SIG-M5 (cell line): ENCODE data around the gene DDT.
"Not testable (repeated sequence)": the region's sequence is repeated elsewhere in the genome, so short reads cannot be mapped to it uniquely, and the experiment has no call there.

Source experiments
- DNase-seq: peaks from one replicate; lab custom pipeline; 2025; lab: John Stamatoyannopoulos, UW

The DDT gene

DNA sequence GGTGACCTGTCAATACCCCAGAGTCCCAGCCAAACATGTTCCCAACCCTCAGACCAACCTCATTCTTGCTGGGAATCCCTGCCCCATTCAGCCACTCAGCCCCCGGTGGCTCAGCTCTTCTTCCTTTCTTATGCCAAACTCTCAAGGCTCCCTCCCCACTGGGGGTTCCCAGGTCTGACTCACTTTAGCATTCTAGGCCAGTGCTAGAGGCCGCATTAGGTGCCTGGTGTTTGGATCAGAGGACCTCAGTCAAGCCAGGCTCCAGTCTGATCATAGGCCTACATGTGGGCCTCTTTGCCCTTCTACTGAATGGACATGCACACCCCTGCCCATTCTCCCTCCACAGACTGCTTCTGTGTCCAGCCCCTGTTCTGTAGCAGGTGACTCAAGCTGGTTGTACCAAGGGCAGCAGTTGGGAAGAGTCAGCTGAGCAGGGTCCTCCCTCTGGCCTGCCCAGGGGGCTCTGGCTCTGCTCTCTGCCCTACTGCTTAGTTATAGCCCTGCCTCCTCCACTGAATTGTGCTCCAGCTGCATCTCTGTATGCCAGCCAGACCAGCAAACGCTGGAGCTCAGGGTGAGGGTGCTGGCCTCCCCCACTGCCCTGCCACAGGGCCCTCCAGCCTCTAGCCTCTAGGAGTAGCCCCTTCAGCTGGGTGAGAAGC is 15.5 kb upstream of the DDT start:
- DNase-seq, result not testable (repeated sequence)

DNA sequence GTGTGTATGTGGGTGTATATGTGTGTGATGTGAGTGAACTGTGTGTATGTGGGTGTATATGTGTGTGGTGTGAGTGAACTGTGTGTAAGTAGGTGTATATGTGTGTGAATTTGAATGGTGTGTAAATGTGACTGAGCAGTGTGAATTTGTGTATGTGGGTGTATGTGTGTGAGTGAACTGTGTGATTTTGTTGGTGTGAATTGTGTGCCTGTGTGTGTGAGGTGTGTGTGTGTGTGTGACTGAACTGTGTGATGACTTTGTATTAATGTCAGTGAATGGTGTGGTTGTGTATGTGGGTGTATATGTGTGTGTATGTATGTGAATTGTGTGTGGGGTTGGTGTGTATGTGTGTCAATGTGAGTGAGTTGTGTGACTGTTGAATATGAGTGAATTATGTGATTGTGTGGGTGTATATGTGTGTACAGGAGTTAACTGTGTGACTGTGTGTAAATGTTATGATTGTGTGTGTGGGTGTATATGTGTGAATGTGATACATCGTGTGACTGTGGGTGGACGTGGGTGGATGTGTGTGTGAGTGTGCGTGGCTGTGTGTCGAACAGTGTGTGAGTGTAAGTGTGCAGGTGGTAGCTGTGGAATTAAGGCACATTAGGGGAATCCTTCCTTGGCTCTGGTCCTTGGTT is 12.4 kb upstream of the DDT start:
- not testable (repeated sequence) for DNase-seq

DNA sequence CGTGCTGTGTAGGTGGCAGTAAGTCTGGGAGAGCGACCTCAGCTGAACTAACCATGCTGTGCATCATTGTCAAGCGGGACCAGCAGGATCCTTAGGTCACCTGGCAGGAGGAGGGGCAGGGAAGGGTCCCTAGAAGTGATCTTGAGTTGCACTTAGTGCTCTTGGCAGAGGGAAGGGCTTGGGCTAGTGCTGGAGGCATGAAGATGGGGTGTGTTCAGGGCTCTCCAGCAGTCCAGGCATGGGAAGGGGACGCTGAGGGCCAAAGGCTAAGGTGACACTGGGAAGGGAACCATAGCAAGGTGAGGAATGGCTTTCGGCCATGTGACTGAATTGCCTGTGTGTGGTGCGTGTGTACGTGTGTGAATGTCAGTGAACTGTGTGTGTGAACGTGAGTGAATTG is 11.8 kb upstream of the DDT start:
- not testable (repeated sequence) for DNase-seq

DNA sequence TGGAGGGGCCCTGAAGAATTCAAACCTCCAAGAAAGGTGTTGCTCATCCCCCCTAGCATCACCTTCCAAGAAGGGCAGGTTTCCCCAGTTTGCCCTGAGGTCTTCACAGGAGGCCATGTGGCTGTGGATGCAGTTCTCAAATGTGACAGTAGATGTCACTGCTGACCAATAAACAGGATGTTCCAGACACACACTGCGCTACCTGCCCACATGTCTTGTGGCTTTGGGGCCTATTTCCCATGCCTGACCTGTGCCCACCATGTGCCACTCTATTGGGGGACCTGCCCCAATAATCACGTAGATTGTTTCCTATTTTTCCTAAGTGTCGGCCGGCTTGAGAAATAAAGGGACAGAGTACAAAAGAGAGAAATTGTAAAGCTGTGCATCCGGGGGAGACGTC is 10.2 kb upstream of the DDT start:
- no peak for DNase-seq

DNA sequence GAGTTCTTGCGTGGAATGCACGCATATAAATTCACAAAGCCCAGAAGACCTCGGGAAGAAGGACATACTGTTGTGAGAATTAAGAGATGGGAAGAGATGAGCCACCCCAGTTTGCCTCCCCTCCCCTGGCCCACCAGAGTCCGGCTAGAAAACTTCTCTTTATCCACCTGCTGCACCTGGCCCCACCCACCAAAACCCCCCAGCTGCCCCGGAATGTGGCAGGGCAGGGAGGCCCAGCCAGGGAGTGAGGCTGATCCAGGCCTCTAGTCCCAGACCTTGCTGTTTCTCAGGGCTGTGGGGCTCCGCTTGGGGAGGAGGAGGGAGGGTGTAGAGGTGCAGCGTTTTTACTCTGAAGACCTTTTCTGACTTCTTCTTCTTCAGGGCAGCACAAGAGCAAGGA is 6.3 kb upstream of the DDT start:
- not testable (repeated sequence) for DNase-seq

DNA sequence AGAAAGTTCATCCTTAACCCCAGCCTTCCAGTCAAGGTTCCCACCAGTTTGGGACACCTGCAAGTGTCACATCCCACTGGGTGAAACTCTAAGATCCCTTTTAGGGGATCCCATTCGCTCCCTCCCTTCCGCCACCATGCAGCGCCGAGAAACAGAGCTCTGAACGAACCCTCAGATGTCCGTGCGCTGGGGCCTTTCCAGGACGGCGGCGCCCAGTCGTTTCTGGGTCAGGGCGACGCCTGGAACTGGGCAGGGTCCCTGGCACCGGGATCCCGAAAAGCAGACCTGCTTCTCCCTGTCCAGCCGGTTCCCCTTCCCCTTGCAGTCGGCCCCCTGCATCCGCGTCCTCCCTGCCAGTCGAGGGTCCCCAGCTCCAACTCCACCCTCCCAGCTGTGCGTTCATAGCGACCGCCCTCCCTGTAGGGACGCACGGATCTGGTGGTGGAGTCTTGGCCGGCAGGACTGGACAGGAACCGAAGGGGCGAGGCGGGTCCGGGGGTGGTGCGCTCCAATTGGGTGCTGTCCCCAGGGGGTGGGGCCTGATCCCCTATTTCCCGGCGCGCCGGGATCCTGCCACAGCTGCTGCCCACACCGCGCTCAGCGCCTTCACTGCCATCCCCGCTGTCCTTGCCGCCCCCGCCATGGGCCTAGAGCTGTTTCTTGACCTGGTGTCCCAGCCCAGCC is 5.5 kb upstream of the DDT start, which contains the start of gene GSTT2:
Gene GSTT2 (plus strand): TSS at position 578 of the 684 bp plus-strand sequence.
- DNase-seq, result not testable (repeated sequence)

DNA sequence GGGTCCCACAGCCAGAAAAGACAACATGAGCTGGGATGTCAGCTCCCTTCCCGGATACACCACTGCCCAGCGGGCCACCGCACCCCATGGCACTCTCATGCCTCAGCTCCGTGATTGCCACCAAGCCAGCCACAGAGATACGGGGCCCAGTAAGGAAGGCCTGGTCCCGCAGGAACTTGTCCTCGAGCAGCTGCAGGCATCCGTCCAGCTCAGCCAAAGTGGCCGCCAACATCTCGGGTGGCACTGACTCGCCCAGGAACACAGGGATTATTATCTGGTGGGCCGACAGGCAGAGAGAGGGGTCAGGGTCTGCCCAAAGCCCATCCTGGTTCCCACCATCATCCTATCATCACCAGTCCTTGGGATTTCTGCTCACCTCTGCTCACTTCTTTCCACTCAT is 3.1 kb upstream of the DDT start:
- not testable (repeated sequence) for DNase-seq

DNA sequence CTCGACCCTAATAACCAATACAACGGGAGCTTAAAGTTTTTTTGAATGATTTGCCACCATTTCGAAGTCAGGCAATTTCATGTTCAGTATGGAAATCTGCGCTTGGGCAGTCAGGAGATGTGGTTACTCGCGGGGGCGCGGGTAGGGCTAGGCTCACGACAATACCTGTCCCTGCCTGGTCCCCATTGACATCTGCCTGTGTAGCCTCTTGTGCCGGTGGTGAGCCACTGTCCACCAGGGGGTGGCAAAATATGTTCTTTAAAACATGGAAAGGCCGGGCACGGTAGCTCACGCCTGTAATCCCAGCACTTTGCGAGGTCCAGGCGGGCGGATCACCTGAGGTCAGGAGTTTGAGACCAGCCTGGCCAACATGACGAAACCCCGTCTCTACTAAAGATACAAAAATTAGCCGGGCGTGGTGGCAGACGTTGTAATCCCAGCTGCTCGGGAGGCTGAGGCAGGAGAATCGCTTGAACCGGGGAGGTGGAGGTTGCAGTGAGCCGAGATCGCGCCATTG is 653 bp upstream of the DDT start:
- DNase-seq, result not testable (repeated sequence)

DNA sequence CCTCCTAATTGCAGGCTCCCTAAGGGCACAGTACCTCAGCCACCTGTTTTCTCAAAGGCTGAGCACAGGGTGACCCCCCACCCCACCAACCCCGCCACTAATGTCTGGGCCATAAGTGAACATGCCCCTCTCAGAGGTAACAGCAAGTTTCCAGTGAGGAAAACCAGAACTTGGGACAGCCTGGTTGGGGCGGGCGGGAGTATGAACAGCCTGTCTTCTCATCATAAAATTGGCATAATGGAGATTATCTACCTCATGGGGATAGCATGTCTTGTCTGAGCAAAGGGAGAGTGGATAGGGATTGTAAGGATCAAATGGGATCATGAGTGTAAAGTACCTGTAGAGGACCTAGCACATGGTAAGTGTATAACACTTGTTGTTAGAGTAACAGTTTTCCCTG is 2.3 kb downstream of the DDT start:
- not testable (repeated sequence) for DNase-seq

DNA sequence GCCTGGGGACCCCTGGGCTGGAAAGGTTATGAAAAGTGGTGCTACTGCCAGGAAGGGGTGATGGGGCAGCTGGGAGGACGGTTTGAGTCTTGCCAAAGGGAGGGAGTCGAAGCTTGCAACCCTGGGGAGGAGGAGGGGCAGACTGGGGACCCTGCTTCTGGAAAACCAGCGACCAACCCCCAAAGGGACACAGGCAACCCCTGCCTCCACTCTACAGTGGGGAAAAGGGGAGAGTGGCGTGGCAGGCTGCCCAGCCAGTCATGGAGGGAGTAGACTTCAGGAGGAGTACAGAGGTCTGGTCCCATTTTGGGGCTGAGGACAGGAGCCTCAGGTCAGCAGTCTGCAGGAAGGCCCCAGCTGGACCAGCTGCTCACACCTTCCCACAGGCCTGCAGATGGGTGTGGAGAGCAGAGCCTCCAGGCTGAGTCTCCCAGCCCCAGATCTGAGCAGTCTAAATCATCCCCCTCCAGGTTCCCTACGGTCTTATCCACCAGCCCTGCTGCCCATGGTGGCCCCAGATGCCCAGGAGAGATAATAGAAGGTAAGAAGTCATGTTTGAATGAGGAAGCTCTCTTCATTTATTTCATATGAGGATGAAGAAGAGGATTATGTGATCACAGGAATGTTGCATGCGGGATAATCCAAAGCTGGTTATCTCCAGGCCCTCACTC is 3.3 kb downstream of the DDT start:
- DNase-seq, result no peak

DNA sequence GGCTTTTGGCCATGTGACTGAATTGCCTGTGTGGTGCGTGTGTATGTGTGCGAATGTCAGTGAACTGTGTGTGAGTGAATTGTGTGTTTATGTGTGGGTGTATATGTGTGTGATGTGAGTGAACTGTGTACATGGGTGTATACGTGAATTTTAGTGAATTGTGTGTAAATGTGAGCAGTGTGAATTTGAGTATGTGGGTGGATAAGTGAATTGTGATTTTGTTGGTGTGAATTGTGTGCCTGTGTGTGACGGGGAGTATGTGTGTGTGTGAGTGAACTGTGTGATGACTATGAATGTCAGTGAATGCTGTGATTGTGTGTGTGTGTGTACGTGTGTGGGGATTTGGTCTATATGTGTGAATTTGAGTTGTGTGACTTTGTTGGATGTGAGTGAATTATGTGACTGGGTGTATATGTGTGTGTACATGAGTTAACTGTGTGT is 4.0 kb downstream of the DDT start:
- no peak for DNase-seq

DNA sequence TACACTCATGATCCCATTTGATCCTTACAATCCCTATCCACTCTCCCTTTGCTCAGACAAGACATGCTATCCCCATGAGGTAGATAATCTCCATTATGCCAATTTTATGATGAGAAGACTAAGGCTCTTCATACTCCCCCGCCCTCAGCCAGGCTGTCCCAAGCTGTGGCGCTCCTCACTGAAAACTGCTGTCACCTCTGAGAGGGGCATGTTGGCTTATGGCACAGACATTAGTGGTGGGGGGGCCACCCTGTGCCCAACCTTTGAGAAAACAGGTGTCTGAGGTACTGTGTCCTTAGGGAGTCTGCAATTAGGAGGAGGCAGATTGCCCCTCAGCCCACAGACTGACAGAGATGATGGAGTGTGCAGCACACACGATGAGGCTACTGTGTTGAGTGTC is 5.2 kb downstream of the DDT start:
- no peak for DNase-seq

DNA sequence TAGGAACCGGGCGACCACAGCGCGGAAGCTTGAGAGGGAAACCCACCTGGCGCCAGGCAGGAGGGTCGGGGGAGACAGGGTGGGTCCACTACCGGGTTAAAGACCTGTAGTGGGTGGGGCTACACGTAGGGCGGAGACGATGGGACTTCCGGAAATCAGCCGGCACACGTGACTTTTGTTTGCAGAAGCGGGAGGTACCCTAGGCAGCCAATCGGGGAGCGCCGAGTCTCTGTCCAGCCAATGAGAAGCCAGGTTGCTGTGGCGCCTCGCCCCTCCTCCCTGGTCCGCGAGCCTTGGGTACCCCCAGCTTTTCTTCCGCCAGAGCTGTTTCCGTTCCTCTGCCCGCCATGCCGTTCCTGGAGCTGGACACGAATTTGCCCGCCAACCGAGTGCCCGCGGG is 7.7 kb downstream of the DDT start, which contains the start of gene DDTL:
Gene DDTL (plus strand): TSS at position 321 of the 400 bp plus-strand sequence. CDS start 27 bp downstream, at position 348.
- not testable (repeated sequence) for DNase-seq

DNA sequence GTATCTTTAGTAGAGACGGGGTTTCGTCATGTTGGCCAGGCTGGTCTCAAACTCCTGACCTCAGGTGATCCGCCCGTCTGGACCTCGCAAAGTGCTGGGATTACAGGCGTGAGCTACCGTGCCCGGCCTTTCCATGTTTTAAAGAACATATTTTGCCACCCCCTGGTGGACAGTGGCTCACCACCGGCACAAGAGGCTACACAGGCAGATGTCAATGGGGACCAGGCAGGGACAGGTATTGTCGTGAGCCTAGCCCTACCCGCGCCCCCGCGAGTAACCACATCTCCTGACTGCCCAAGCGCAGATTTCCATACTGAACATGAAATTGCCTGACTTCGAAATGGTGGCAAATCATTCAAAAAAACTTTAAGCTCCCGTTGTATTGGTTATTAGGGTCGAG is 8.1 kb downstream of the DDT start:
- not testable (repeated sequence) for DNase-seq

DNA sequence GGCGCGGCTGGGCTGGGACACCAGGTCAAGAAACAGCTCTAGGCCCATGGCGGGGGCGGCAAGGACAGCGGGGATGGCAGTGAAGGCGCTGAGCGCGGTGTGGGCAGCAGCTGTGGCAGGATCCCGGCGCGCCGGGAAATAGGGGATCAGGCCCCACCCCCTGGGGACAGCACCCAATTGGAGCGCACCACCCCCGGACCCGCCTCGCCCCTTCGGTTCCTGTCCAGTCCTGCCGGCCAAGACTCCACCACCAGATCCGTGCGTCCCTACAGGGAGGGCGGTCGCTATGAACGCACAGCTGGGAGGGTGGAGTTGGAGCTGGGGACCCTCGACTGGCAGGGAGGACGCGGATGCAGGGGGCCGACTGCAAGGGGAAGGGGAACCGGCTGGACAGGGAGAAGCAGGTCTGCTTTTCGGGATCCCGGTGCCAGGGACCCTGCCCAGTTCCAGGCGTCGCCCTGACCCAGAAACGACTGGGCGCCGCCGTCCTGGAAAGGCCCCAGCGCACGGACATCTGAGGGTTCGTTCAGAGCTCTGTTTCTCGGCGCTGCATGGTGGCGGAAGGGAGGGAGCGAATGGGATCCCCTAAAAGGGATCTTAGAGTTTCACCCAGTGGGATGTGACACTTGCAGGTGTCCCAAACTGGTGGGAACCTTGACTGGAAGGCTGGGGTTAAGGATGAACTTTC is 13.0 kb downstream of the DDT start, which contains the start of gene GSTT2B:
Gene GSTT2B (minus strand): TSS at position 112 of the 688 bp plus-strand sequence. CDS start 64 bp downstream, at position 48.
- not testable (repeated sequence) for DNase-seq

DNA sequence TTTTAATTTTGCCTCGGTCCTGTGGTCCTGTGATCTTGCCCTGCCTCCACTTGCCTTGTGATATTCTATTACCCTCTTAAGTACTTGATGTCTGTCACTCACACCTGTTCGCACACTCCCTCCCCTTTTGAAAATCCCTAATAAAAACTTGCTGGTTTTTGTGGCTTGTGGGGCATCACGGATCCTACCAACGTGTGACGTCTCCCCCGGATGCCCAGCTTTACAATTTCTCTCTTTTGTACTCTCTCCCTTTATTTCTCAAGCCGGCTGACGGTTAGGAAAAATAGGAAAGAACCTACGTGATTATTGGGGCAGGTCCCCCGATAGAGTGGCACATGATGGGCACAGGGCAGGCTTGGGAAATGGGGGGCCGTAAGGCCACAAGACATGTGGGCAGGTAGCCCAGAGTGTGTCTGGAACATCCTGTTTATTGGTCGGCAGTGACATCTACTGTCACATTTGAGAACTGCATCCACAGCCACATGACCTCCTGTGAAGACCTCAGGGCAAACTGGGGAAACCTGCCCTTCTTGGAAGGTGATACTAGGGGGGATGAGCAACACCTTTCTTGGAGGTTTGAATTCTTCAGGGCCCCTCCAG is 17.8 kb downstream of the DDT start:
- not testable (repeated sequence) for DNase-seq

DNA sequence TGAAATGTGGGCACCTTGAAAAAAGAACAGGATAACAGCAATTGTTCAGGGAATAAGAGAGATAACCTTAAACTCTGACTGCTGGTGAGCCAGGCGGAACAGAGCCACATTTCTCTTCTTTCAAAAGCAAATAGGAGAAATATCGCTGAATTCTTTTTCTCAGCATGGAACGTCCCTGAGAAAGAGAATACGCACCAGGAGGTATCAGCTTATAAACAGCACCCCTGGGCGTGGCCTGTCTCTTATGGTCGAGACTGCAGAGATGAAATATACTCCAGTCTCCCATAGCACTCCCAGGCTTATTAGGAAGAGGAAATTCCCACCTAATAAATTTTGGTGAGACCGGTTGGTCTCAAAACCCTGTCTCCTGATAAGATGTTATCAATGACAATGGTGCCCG is 18.4 kb downstream of the DDT start:
- DNase-seq, result not testable (repeated sequence)

DNA sequence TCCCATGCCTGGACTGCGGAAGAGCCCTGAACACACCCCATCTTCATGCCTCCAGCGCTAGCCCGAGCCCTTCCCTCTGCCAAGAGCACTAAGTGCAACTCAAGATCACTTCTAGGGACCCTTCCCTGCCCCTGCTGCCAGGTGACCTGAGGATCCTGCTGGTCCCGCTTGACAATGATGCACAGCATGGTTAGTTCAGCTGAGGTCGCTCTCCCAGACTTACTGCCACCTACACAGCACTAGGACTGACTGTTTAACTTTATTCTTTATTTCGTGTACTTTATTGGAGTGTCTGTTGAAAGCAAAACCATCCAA is 19.3 kb downstream of the DDT start:
- not testable (repeated sequence) for DNase-seq

DNA sequence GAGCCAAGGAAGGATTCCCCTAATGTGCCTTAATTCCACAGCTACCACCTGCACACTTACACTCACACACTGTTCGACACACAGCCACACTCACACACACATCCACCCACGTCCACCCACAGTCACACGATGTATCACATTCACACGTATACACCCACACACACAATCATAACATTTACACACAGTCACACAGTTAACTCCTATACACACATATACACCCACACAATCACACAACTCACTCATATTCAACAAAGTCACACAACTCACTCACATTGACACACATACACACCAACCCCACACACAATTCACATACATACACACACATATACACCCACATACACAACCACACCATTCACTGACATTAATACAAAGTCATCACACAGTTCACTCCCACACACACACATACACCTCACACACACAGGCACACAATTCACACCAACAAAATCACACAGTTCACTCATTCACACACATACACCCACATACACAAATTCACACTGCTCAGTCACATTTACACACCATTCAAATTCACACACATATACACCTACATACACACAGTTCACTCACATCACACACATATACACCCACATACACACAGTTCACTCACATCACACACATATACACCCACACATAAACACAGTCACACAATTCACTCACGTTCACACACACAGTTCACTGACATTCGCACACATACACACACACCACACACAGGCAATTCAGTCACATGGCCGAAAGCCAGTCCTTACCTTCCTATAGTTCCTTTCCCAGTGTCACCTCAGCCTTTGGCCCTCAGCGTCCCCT is 19.8 kb downstream of the DDT start:
- DNase-seq, result not testable (repeated sequence)

DNA sequence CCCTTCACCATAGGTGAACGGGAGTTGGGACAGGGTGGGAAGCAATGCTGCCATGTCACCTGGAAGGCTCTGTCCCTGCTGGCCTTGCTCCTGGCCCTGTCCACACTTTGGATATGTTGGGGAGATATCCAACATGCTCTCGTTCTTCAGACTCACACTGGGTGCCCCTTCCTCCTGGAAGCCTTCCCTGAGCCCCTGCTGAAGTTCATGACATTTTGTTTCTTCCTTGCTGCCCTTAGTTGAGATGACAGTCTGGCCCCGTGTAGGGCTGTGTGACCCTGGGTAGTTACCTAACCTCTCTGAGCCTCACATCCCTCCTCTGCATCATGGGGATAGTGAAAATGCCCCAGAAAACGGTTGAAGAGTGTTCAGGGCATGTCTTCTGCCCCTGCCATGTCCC is 20.8 kb downstream of the DDT start:
- DNase-seq, result not testable (repeated sequence)
